ENCODE data around the gene SKA3.
"Not testable (repeated sequence)": the region's sequence is repeated elsewhere in the genome, so short reads cannot be mapped to it uniquely, and the experiment has no call there.

The SKA3 gene

DNA sequence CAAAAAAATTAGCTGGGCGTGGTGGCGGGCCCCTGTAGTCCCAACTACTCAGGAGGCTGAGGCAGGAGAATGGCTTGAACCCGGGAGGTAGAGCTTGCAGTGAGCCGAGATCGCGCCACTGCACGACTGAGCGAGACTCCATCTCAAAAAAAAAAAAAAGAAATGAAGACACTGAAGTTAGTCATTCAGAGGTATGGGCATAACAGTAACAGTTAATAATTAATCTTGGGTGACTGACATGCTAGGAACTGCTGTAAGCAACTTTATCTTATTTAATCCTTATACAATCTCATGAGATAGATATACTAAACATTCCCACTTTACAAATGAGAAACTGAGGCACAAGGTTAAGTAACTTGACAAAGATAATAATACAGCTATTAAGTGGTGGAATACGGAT lies 4.9 kb downstream of the SKA3 start:
- in situ Hi-C loops (cut with MboI; ENCODE audit: low sequenced_read_pairs) = no loop called here

DNA sequence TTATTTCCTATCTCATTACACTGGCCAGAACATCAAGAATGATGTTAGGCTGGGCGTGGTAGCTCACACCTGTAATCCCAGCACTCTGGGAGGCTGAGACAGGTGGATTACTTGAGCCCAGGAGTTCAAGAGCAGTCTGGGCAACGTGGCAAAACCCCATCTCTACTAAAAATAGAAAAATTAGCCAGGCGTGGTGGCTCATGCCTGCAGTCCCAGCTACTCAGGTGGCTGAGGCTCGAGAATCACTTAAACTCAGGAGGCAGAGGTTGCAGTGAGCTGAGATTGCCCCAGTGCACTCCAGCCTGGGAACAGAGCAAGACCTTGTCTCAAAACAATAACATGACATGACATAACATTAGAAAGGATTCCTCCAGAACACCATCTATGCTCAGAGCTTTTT lies 10.7 kb downstream of the SKA3 start:
- in situ Hi-C loops (cut with MboI; ENCODE audit: low sequenced_read_pairs) = not testable (repeated sequence)

GRCh38 chr13:21164631-21165030 lies 11.7 kb downstream of the SKA3 start:
- in situ Hi-C loops (cut with MboI; ENCODE audit: low sequenced_read_pairs) = no loop called here

DNA sequence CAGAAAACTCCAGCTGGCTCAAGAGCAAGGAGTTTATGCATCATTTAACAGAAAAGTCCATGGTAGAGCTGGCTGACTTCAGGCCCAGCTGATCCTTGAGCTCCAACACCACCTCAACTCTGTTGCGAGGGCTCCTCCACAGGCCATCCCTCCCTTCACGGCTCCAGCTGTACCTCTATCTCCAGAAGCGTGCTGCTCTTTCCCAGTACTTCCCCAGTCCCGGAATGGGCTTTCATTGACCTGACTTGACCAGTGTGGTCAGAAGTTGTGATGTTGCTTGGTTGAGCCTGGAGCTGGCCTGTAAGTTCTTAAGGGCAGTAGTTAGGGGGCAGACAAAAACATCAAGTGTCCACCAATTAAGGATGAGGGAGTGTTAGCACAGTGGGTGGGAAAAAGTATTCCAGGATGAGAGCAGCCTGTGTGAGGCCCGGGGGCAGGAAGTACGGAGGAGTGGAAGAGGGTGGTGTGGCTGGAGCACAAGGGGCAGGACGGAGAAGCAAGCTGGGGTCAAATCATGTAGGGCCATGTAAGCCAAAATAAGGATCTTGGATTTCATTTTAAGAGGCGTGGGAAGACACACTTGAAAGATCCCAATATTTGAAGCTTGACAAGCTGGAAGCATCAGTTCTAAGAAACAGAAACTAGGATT lies 24.0 kb downstream of the SKA3 start:
- in situ Hi-C loops (cut with MboI; ENCODE audit: low sequenced_read_pairs) = no loop called here

DNA sequence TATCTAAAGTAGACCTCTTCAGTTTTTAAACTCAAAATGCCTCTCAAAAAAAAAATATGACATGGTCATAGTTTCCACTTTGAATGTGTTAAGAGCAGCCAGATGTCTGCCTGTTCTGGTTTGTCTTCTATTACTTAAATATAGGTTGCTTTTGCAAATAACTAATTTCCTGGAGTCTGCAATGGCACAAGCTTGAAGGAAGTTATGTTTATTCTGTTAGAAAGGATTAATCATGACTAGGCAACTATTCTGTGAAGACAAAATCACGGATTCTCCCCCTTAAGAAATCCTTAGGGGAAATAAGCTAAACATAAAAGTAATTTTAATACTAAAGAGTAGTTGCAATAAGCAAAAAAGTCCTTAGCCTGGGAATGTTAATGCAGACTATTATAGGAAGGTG lies 26.3 kb downstream of the SKA3 start:
- in situ Hi-C loops (cut with MboI; ENCODE audit: low sequenced_read_pairs) = no loop called here

GRCh38 chr13:21149568-21149967 lies 26.8 kb downstream of the SKA3 start:
- in situ Hi-C loops (cut with MboI; ENCODE audit: low sequenced_read_pairs) = no loop called here

DNA sequence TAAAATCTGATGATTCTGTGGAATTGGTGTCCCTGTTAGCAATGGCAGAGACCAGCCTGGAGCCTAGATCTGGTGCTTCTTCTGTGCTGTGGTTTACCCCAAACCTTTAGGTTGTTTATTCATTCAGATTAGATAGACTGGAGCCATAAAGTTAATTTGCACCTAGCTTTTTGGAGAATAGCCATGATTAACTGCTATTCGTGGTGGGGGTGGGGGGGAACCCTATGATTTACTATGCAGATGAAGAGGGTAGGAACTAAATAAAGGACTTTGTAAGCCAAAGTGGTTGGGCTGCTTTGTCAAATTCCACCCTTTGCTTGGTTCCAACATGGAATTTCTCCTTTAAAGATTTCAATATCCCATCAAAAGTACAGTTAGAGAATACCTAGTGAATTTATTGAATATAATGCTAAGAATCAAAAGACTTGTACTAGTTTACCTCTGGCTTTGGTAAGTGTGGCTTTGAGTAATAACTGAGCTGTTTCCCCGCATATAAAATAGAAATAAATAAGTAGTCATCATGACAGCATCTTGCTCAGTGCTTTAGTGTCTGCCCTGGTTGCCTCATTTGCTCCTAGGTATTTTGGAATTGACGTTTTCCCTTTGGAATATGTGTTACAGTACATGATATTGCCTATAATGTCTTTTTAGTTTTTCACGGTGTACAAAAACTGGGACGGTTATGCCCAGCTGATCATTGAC lies 27.6 kb downstream of the SKA3 start:
- in situ Hi-C loops (cut with MboI; ENCODE audit: low sequenced_read_pairs) = no loop called here

GRCh38 chr13:21147827-21148226 lies 28.5 kb downstream of the SKA3 start:
- in situ Hi-C loops (cut with MboI; ENCODE audit: low sequenced_read_pairs) = no loop called here

- in situ Hi-C loops (cut with MboI; ENCODE audit: low sequenced_read_pairs) = no loop called here
These were observed 33.6 kb downstream of the SKA3 start for GRCh38 chr13:21142766-21143165.

DNA sequence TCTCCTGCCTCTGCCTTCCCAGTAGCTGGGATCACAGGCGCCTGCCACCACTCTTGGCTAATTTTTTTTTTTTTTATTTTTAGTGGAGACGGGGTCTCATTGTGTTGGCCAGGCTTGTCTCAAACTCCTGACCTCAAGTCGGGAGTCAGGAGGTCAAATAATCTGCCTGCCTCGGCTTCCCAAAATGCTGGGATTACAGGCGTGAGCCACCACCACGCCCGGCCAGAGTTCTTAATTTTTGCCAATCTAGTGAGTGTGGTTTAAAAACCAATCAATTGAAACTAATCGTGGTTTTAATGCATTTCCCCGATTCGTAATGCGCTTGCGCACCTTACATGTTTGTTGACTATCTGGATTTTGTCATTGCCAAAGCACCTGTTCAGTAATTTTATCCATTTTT lies 37.0 kb downstream of the SKA3 start:
- in situ Hi-C loops (cut with MboI; ENCODE audit: low sequenced_read_pairs) = no loop called here

GRCh38 chr13:21138561-21138960 lies 37.8 kb downstream of the SKA3 start:
- in situ Hi-C loops (cut with MboI; ENCODE audit: low sequenced_read_pairs) = no loop called here

GRCh38 chr13:21137696-21138095 lies 38.7 kb downstream of the SKA3 start:
- in situ Hi-C loops (cut with MboI; ENCODE audit: low sequenced_read_pairs) = no loop called here

DNA sequence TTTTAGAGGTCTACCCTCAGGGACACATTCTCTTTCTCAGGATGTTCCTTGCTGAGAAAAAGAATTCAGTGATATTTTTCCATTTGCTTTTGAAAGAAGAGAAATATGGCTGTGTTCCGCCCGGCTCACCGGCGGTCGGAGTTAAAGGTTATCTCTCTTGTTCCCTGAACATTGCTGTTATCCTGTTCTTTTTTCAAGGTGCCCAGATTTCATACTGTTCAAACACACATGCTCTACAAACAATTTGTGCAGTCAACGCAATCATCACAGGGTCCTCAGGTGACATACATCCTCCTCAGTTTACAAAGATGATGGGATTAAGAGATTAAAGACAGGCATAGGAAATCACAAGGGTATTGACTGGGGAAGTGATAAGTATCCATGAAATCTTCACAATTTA lies 40.5 kb downstream of the SKA3 start:
- in situ Hi-C loops (cut with MboI; ENCODE audit: low sequenced_read_pairs) = not testable (repeated sequence)

GRCh38 chr13:21134475-21134874 lies 41.9 kb downstream of the SKA3 start:
- in situ Hi-C loops (cut with MboI; ENCODE audit: low sequenced_read_pairs) = no loop called here

- in situ Hi-C loops (cut with MboI; ENCODE audit: low sequenced_read_pairs) = no loop called here
These were observed 43.3 kb downstream of the SKA3 start for GRCh38 chr13:21133077-21133476.

GRCh38 chr13:21130116-21130515 lies 46.2 kb downstream of the SKA3 start:
- in situ Hi-C loops (cut with MboI; ENCODE audit: low sequenced_read_pairs) = no loop called here

DNA sequence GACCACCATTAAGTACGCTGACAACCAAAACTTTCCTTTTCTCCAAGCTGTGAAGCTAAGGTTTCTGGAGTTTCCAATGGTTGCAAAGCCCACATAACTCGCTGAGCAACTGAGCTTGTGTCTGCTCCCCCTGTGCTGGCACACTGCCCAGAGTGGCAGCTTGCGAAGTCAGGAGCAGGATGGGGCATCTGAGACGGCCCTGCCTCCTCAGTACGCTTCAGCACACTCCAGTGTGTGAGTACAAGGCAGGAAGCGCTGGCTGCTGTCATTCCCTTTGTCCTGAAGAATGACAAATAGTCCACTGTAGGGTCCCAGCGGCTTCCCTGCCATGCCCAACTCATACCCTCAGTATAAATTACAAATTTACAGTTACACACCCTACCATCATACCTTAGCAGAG lies 51.5 kb downstream of the SKA3 start:
- in situ Hi-C loops (cut with MboI; ENCODE audit: low sequenced_read_pairs) = no loop called here

DNA sequence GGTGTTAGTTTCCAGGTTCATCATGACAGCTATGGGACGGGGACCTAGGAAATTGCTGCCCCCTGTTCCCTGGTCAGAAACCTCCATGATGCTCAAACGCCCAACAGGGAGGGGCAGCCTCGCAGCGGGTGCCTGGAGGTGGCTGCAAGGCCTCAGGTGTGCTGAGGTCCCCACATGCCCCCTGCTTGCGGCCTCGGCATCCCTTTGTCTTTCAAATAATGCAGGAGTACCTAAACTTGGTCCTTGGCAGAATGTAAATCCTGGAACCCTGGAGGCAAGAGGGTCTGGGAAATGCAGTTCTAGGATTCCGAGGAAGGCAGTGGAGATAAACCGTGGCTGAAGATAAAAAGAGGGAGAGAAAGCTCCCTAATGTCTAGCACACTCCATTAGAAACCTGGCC lies 52.4 kb downstream of the SKA3 start:
- in situ Hi-C loops (cut with MboI; ENCODE audit: low sequenced_read_pairs) = no loop called here

GRCh38 chr13:21121616-21122015 lies 54.7 kb downstream of the SKA3 start:
- in situ Hi-C loops (cut with MboI; ENCODE audit: low sequenced_read_pairs) = no loop called here

- in situ Hi-C loops (cut with MboI; ENCODE audit: low sequenced_read_pairs) = no loop called here
These were observed 56.2 kb downstream of the SKA3 start for GRCh38 chr13:21120191-21120590.

- in situ Hi-C loops (cut with MboI; ENCODE audit: low sequenced_read_pairs) = no loop called here
These were observed 56.8 kb downstream of the SKA3 start for GRCh38 chr13:21119526-21119925.

GRCh38 chr13:21118180-21118579 lies 58.2 kb downstream of the SKA3 start:
- in situ Hi-C loops (cut with MboI; ENCODE audit: low sequenced_read_pairs) = no loop called here
